ENCODE data around the gene TUBGCP6.

GRCh38 chr22:50253941-50254340 is 9.1 kb upstream of the TUBGCP6 start:
- TF ChIP-seq STAT1 (IDR thresholded peaks at IDR 0.05; ENCODE audit: unreplicated experiment) (no peak), CTCF (conservative IDR thresholded peaks at IDR 0.05; ENCODE audit: low read depth in 2 of 2) (no peak)
